Measurements from ENCODE around the gene LZTFL1.

Gene LZTFL1

GRCh38 chr3:45806072-45806471, 35.8 kb downstream of the LZTFL1 start:
- Histone ChIP-seq H3K27me3 (replicated peaks; ENCODE audit: control insufficient read depth, insufficient read depth, low read length) (no peaks in the 10 kb centered on the region), H3K4me1 (ENCODE audit: control insufficient read depth, insufficient read depth, low read length) (peaks cover 9% of the 10 kb centered on the region), H3K9ac (ENCODE audit: low read length) (no peak overlapping the region), H3K9me3 (ENCODE audit: control insufficient read depth, low read length) (peaks cover 6% of the 10 kb centered on the region), H3K36me3 (ENCODE audit: control insufficient read depth, insufficient read depth, low read length, severe bottlenecking) (no peaks in the 10 kb centered on the region), H3K4me3 (ENCODE audit: low read length) (no peak overlapping the region)
- no peak for DNase-seq (ENCODE audit: low read depth)

GRCh38 chr3:45803252-45803935, 38.5 kb downstream of the LZTFL1 start:
- H3K4me1 ChIP-seq (ENCODE audit: control insufficient read depth, insufficient read depth, low read length), result peaks cover 9% of the 10 kb centered on the region
- no peak overlapping the region for H3K9ac ChIP-seq (ENCODE audit: low read length)
- peaks cover 19% of the 10 kb centered on the region for H3K27me3 ChIP-seq (replicated peaks; ENCODE audit: control insufficient read depth, insufficient read depth, low read length)
- peaks cover 9% of the 10 kb centered on the region for H3K9me3 ChIP-seq (ENCODE audit: control insufficient read depth, low read length)
- H3K36me3 ChIP-seq (ENCODE audit: control insufficient read depth, insufficient read depth, low read length, severe bottlenecking), result no peaks in the 10 kb centered on the region
- H3K4me3 ChIP-seq (ENCODE audit: low read length), result no peak overlapping the region
- DNase-seq (ENCODE audit: low read depth), result no peak

GRCh38 chr3:45802146-45802545, 39.8 kb downstream of the LZTFL1 start:
- Histone ChIP-seq H3K27me3 (replicated peaks; ENCODE audit: control insufficient read depth, insufficient read depth, low read length) (peaks cover 32% of the 10 kb centered on the region), H3K4me1 (ENCODE audit: control insufficient read depth, insufficient read depth, low read length) (no peaks in the 10 kb centered on the region), H3K9me3 (ENCODE audit: control insufficient read depth, low read length) (peaks cover 9% of the 10 kb centered on the region), H3K36me3 (ENCODE audit: control insufficient read depth, insufficient read depth, low read length, severe bottlenecking) (no peaks in the 10 kb centered on the region), H3K4me3 (ENCODE audit: low read length) (no peak overlapping the region), H3K9ac (ENCODE audit: low read length) (no peak overlapping the region)
- no peak for DNase-seq (ENCODE audit: low read depth)

GRCh38 chr3:45800611-45801010, 41.3 kb downstream of the LZTFL1 start:
- no peak overlapping the region for H3K9ac ChIP-seq (ENCODE audit: low read length)
- no peaks in the 10 kb centered on the region for H3K36me3 ChIP-seq (ENCODE audit: control insufficient read depth, insufficient read depth, low read length, severe bottlenecking)
- peaks cover 8% of the 10 kb centered on the region for H3K9me3 ChIP-seq (ENCODE audit: control insufficient read depth, low read length)
- DNase-seq (ENCODE audit: low read depth), result no peak
- H3K27me3 ChIP-seq (replicated peaks; ENCODE audit: control insufficient read depth, insufficient read depth, low read length), result peaks cover 45% of the 10 kb centered on the region
- H3K4me1 ChIP-seq (ENCODE audit: control insufficient read depth, insufficient read depth, low read length), result peaks cover 10% of the 10 kb centered on the region
- no peak overlapping the region for H3K4me3 ChIP-seq (ENCODE audit: low read length)

- no peak for DNase-seq (ENCODE audit: low read depth)
- Histone ChIP-seq H3K9ac (ENCODE audit: low read length) (no peak overlapping the region), H3K27me3 (replicated peaks; ENCODE audit: control insufficient read depth, insufficient read depth, low read length) (peaks cover 56% of the 10 kb centered on the region), H3K9me3 (ENCODE audit: control insufficient read depth, low read length) (peaks cover 3% of the 10 kb centered on the region), H3K4me1 (ENCODE audit: control insufficient read depth, insufficient read depth, low read length) (peaks cover 10% of the 10 kb centered on the region), H3K4me3 (ENCODE audit: low read length) (no peak overlapping the region), H3K36me3 (ENCODE audit: control insufficient read depth, insufficient read depth, low read length, severe bottlenecking) (no peaks in the 10 kb centered on the region)
Observed at GRCh38 chr3:45799586-45799985, 42.3 kb downstream of the LZTFL1 start.

GRCh38 chr3:45798034-45798433, 43.9 kb downstream of the LZTFL1 start:
- peaks cover 67% of the 10 kb centered on the region for H3K27me3 ChIP-seq (replicated peaks; ENCODE audit: control insufficient read depth, insufficient read depth, low read length)
- no peak overlapping the region for H3K9ac ChIP-seq (ENCODE audit: low read length)
- DNase-seq (ENCODE audit: low read depth), result no peak
- H3K36me3 ChIP-seq (ENCODE audit: control insufficient read depth, insufficient read depth, low read length, severe bottlenecking), result no peaks in the 10 kb centered on the region
- peaks cover 10% of the 10 kb centered on the region for H3K4me1 ChIP-seq (ENCODE audit: control insufficient read depth, insufficient read depth, low read length)
- H3K4me3 ChIP-seq (ENCODE audit: low read length), result no peak overlapping the region
- peaks cover 3% of the 10 kb centered on the region for H3K9me3 ChIP-seq (ENCODE audit: control insufficient read depth, low read length)

GRCh38 chr3:45796902-45797637, 44.8 kb downstream of the LZTFL1 start:
- peaks cover 10% of the 10 kb centered on the region for H3K4me1 ChIP-seq (ENCODE audit: control insufficient read depth, insufficient read depth, low read length)
- DNase-seq (ENCODE audit: low read depth), result no peak
- no peak overlapping the region for H3K9ac ChIP-seq (ENCODE audit: low read length)
- H3K9me3 ChIP-seq (ENCODE audit: control insufficient read depth, low read length), result peaks cover 3% of the 10 kb centered on the region
- H3K36me3 ChIP-seq (ENCODE audit: control insufficient read depth, insufficient read depth, low read length, severe bottlenecking), result no peaks in the 10 kb centered on the region
- peaks cover 77% of the 10 kb centered on the region for H3K27me3 ChIP-seq (replicated peaks; ENCODE audit: control insufficient read depth, insufficient read depth, low read length)
- no peak overlapping the region for H3K4me3 ChIP-seq (ENCODE audit: low read length)

- DNase-seq (ENCODE audit: low read depth), result peak; percentile 8
- no peak within 1 kb of the TSS for H3K9ac ChIP-seq (ENCODE audit: low read length)
- no peaks in the 10 kb centered on the region for H3K36me3 ChIP-seq (ENCODE audit: control insufficient read depth, insufficient read depth, low read length, severe bottlenecking)
- H3K9me3 ChIP-seq (ENCODE audit: control insufficient read depth, low read length), result peaks cover 3% of the 10 kb centered on the region
- peak within 1 kb of the TSS; percentile 65 for H3K4me3 ChIP-seq (ENCODE audit: low read length)
- peaks cover 84% of the 10 kb centered on the region for H3K27me3 ChIP-seq (replicated peaks; ENCODE audit: control insufficient read depth, insufficient read depth, low read length)
- H3K4me1 ChIP-seq (ENCODE audit: control insufficient read depth, insufficient read depth, low read length), result peaks cover 10% of the 10 kb centered on the region
Observed at GRCh38 chr3:45795882-45796765, 45.8 kb downstream of the LZTFL1 start, which contains the start of gene SLC6A20. TSS of gene SLC6A20 (minus strand) at chr3:45796536. CDS start at chr3:45796419, 117 bp downstream.

GRCh38 chr3:45795509-45795881, 46.4 kb downstream of the LZTFL1 start:
- H3K9ac ChIP-seq (ENCODE audit: low read length), result no peak overlapping the region
- peaks cover 88% of the 10 kb centered on the region for H3K27me3 ChIP-seq (replicated peaks; ENCODE audit: control insufficient read depth, insufficient read depth, low read length)
- H3K4me1 ChIP-seq (ENCODE audit: control insufficient read depth, insufficient read depth, low read length), result peaks cover 10% of the 10 kb centered on the region
- no peaks in the 10 kb centered on the region for H3K36me3 ChIP-seq (ENCODE audit: control insufficient read depth, insufficient read depth, low read length, severe bottlenecking)
- H3K4me3 ChIP-seq (ENCODE audit: low read length), result peak overlapping the region; percentile 65
- H3K9me3 ChIP-seq (ENCODE audit: control insufficient read depth, low read length), result peaks cover 3% of the 10 kb centered on the region
- no peak for DNase-seq (ENCODE audit: low read depth)

GRCh38 chr3:45794660-45795059, 47.3 kb downstream of the LZTFL1 start:
- H3K27me3 ChIP-seq (replicated peaks; ENCODE audit: control insufficient read depth, insufficient read depth, low read length), result peaks cover 86% of the 10 kb centered on the region
- H3K9me3 ChIP-seq (ENCODE audit: control insufficient read depth, low read length), result peaks cover 7% of the 10 kb centered on the region
- peaks cover 10% of the 10 kb centered on the region for H3K4me1 ChIP-seq (ENCODE audit: control insufficient read depth, insufficient read depth, low read length)
- no peaks in the 10 kb centered on the region for H3K36me3 ChIP-seq (ENCODE audit: control insufficient read depth, insufficient read depth, low read length, severe bottlenecking)
- DNase-seq (ENCODE audit: low read depth), result no peak
- H3K9ac ChIP-seq (ENCODE audit: low read length), result no peak overlapping the region
- no peak overlapping the region for H3K4me3 ChIP-seq (ENCODE audit: low read length)

- Histone ChIP-seq H3K9me3 (ENCODE audit: control insufficient read depth, low read length) (peaks cover 10% of the 10 kb centered on the region), H3K9ac (ENCODE audit: low read length) (no peak overlapping the region), H3K36me3 (ENCODE audit: control insufficient read depth, insufficient read depth, low read length, severe bottlenecking) (no peaks in the 10 kb centered on the region), H3K4me1 (ENCODE audit: control insufficient read depth, insufficient read depth, low read length) (peaks cover 10% of the 10 kb centered on the region), H3K4me3 (ENCODE audit: low read length) (no peak overlapping the region), H3K27me3 (replicated peaks; ENCODE audit: control insufficient read depth, insufficient read depth, low read length) (peaks cover 81% of the 10 kb centered on the region)
- no peak for DNase-seq (ENCODE audit: low read depth)
Observed at GRCh38 chr3:45794177-45794560, 47.8 kb downstream of the LZTFL1 start.

All from adipocyte (in vitro differentiated cells).